Naive thymus-derived CD4-positive, alpha-beta T cell (primary cell): ENCODE results near the gene NUDT16. TPM values are rescaled to one million over a fixed set of nuclear protein-coding genes. Genes with fewer than 3 reads are reported as not detected.
"Not testable (repeated sequence)": the region's sequence is repeated elsewhere in the genome, so short reads cannot be mapped to it uniquely, and the experiment has no call there.

Source experiments
- ATAC-seq: fragments of 150-1000 bp; cut with Tn5 transposase; 2 replicates; pipeline ENCODE4 v1.10.0; 2021; ENCODE audit warnings: mild to moderate bottlenecking, moderate library complexity
- CTCF ChIA-PET: fragments of 350-600 bp; sonication (Branson Sonifier 250); formaldehyde crosslinking; loops from one replicate; lab custom pipeline; 2021; ENCODE audit warnings: antibody characterized with exemption; lab: Charles Lee
- POLR2A ChIA-PET: fragments of 350-600 bp; sonication (Branson Sonifier 250); formaldehyde crosslinking; loops from one replicate; lab custom pipeline; 2021; ENCODE audit warnings: antibody characterized with exemption, inconsistent platforms; lab: Charles Lee
- DNase-seq, 9 donors: peaks; one replicate each; pipeline versions ENCODE4 v3.0.0 to v3.0.0-alpha.2; 2020 to 2022; ENCODE audit warnings: mixed read lengths in 1 of 9
- H3K27ac ChIP-seq: one replicate; pipeline ENCODE4 v1.7.0; 2013; ENCODE audit warnings: mild to moderate bottlenecking, low read depth, low read length, moderate library complexity
- H3K27me3 ChIP-seq, 2 donors: one replicate each; pipeline ENCODE4 v1.7.0; 2013; ENCODE audit warnings: low read length in 2 of 2, mild to moderate bottlenecking in 2 of 2, moderate library complexity in 2 of 2; ENCODE audit not compliant: control insufficient read depth in 2 of 2, insufficient read depth in 2 of 2
- H3K36me3 ChIP-seq, 3 experiments: 1 replicate in 2 of 3; 2 replicates in 1 of 3; pipeline ENCODE4 v1.7.0; 2013; ENCODE audit warnings: low read length in 3 of 3, mild to moderate bottlenecking in 3 of 3, moderate library complexity in 1 of 3; ENCODE audit not compliant: insufficient read depth in 3 of 3, control insufficient read depth in 2 of 3
- H3K4me1 ChIP-seq, 2 donors: one replicate each; pipeline ENCODE4 v1.7.0; 2013; ENCODE audit warnings: low read length in 2 of 2, mild to moderate bottlenecking in 2 of 2, moderate library complexity in 1 of 2; ENCODE audit not compliant: control insufficient read depth in 2 of 2, insufficient read depth in 2 of 2
- H3K4me3 ChIP-seq: 2 replicates; pipeline ENCODE4 v1.7.0; 2013; ENCODE audit warnings: mild to moderate bottlenecking, low read length
- H3K9me3 ChIP-seq, 3 experiments: 1 replicate in 2 of 3; 2 replicates in 1 of 3; pipeline ENCODE4 v1.7.0; 2013; ENCODE audit warnings: low read length in 3 of 3; ENCODE audit not compliant: control insufficient read depth in 2 of 3
- H3K27ac Mint-ChIP-seq, 9 donors: one replicate each; pipeline ENCODE4 v1.8.0; 2020 to 2022; ENCODE audit warnings: mixed read lengths in 9 of 9, mild to moderate bottlenecking in 8 of 9, moderate library complexity in 5 of 9, inconsistent platforms in 2 of 9
- H3K27me3 Mint-ChIP-seq, 5 donors: one replicate each; pipeline ENCODE4 v1.8.0; 2021 to 2022; ENCODE audit warnings: mixed read lengths in 5 of 5, mild to moderate bottlenecking in 1 of 5
- H3K36me3 Mint-ChIP-seq, 5 donors: one replicate each; pipeline ENCODE4 v1.8.0; 2020 to 2022; ENCODE audit warnings: mixed read lengths in 5 of 5, mild to moderate bottlenecking in 3 of 5, inconsistent platforms in 1 of 5
- H3K4me1 Mint-ChIP-seq, 7 donors: one replicate each; pipeline ENCODE4 v1.8.0; 2020 to 2022; ENCODE audit warnings: mixed read lengths in 7 of 7, mild to moderate bottlenecking in 3 of 7, inconsistent platforms in 1 of 7
- H3K4me3 Mint-ChIP-seq, 10 donors: one replicate each; pipeline ENCODE4 v1.8.0; 2020 to 2022; ENCODE audit warnings: mild to moderate bottlenecking in 10 of 10, mixed read lengths in 10 of 10, moderate library complexity in 6 of 10, inconsistent platforms in 2 of 10
- H3K9me3 Mint-ChIP-seq, 11 donors: one replicate each; pipeline ENCODE4 v1.8.0; 2020 to 2022; ENCODE audit warnings: mixed read lengths in 11 of 11, mild to moderate bottlenecking in 4 of 11, inconsistent platforms in 1 of 11, moderate library complexity in 1 of 11
- intact Hi-C, 2 donors: fragments of 100-400 bp; cut with micrococcal nuclease; formaldehyde crosslinking; loops; one replicate each; pipeline ENCODE4 v1.15.1; 2023
- polyA plus RNA-seq, 2 donors: library from polyadenylated mRNA; unstranded; fragments of 300-500 nt; fragmentation: Illumina TruSeq; gene quantifications; one replicate each; pipeline ENCODE4 v1.2.3, GENCODE V29; 2021
- total RNA-seq, 6 experiments: library from RNA in 5 of 6; stranded (reverse) in 5 of 6; gene quantifications; 1 replicate in 5 of 6; 2 replicates in 1 of 6; pipeline ENCODE4 v1.2.3 and lab custom pipeline; 2021 to 2026

NUDT16 gene
- total and polyA plus RNA-seq, 7 experiments from 2014 or later = 3.2 to 14.5 (median 7.6) TPM

DNA sequence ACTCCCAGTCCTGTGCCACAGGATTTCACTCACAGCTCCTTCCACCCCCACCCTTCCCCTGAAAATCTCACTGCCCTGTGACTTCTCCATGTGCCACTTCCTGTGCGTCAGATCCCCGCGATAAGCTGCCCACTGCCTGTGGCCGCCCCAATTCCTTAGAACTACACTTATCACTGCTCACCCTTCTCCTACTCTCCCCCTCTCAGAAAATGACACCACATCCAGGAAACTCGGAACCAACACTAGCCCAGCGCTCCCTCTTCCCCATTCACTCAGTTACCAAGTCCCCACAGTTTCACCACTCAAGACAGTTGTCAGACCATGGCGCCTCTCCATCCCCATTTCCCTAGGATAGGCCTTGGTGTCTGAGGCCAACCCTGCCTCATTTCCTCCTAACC lies 20.5 kb upstream of the NUDT16 start:
- POLR2A ChIA-PET, intact Hi-C loops: not testable (repeated sequence)
- H3K27me3 Mint-ChIP-seq = peaks cover 42 to 66% (median 49%) of the 10 kb centered on the region in 5 donors

DNA sequence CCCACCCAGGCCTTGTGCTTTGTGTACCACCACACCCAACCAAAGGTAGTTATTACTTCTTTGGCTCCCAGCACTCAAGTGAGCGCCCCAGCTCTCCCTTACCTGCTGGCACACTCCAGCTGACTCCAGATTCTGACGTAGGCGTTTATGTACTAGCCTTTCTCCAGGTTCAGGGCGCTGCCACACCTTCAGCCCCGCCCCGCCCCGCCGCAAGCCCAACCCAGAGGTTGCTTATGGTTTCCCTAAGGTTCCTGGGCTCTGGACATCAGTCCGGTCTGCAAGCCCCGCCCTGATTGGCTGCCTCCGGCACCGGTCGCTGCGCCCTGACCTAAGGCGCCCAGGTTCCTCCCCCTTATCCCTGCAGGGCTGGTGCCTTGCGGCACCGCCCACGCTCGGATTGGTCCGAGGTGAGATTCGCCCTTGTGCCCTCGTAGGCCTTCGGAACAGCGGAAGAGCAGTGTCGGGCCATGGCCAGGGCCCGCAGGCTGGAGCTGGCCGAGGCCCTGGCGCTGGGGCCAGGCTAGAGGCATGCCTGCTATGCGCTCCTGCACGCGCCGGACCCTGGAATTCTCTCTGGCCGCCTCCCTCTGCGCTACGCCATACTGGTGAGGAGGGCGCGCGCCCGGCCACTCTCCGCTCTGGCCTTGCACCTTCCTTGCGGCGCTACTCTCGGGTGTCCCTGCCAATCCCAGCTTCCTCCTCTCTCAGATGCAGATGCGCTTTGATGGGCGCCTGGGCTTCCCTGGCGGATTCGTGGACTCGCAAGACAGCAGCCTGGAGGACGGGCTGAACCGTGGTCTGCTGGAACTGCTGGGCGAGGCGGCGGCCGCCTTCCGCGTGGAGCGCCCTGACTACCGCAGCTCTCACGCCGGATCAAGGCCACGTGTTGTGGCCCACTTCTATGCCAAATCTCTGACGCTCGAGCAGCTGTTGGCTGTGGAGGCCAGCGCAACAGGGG lies 19.8 kb upstream of the NUDT16 start:
- peaks cover 0 to 10% (median 0%) of the 10 kb centered on the region in 5 donors for H3K36me3 Mint-ChIP-seq
- H3K27ac Mint-ChIP-seq = peak overlapping the region in 1 of 9 donors; percentile 30
- H3K27ac ChIP-seq = no peak overlapping the region
- H3K27me3 ChIP-seq = peaks cover 0 to 4% of the 10 kb centered on the region in 2 donors
- peak in 2 of 9 donors; percentile 14 to 27 for DNase-seq
- ATAC-seq = peak; percentile 89
- intact Hi-C loops = no loop called here
- peak overlapping the region; percentile 15 to 84 (median 66) for H3K4me3 Mint-ChIP-seq
- no peak overlapping the region for H3K4me3 ChIP-seq
- H3K27me3 Mint-ChIP-seq = peaks cover 38 to 62% (median 44%) of the 10 kb centered on the region in 5 donors
- peaks cover 0 to 19% (median 3%) of the 10 kb centered on the region in 11 donors for H3K9me3 Mint-ChIP-seq
- no peaks in the 10 kb centered on the region for H3K36me3 ChIP-seq
- H3K4me1 ChIP-seq = no peaks in the 10 kb centered on the region
- ChIA-PET POLR2A (no interaction called here), CTCF (no interaction called here)
- no peaks in the 10 kb centered on the region for H3K9me3 ChIP-seq
- peaks cover 5 to 16% (median 13%) of the 10 kb centered on the region in 7 donors for H3K4me1 Mint-ChIP-seq

More for the DNA sequence above, 20.5 kb upstream of the NUDT16 start:
- DNase-seq, H3K36me3 ChIP-seq, CTCF ChIA-PET, H3K4me1 ChIP-seq, H3K27me3 ChIP-seq, H3K4me3 ChIP-seq, H3K27ac ChIP-seq, H3K9me3 ChIP-seq: not testable (repeated sequence)
- H3K4me1 Mint-ChIP-seq = peaks cover 5 to 16% (median 13%) of the 10 kb centered on the region in 7 donors
- H3K4me3 Mint-ChIP-seq = peak overlapping the region in 6 of 10 donors; percentile 7 to 84 (median 58)
- H3K27ac Mint-ChIP-seq = peak overlapping the region in 1 of 9 donors; percentile 30
- peaks cover 0 to 16% (median 3%) of the 10 kb centered on the region in 11 donors for H3K9me3 Mint-ChIP-seq
- H3K36me3 Mint-ChIP-seq = peaks cover 0 to 13% (median 0%) of the 10 kb centered on the region in 5 donors
- ATAC-seq = peak; percentile 65

DNA sequence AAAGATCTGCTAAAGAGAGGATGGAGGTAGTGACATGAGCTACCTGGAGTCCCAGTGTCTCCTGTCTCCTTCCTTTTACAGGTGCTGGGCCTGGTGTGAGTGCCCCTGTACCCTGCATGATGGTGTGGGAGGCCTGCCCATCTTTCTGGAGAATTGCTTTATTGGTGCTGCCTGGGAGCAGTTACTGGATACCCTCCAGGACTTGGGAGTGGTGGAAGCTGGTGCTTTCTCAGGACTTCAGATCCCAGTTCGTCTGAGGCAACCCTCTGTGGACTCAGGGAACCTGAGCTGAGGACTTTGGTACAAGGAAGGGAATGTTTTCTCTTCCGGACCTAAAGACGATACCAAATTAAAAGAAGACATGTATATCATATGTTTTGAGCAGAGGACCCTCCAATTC lies 18.3 kb upstream of the NUDT16 start:
- intact Hi-C loops = no loop called here
- Mint-ChIP-seq H3K4me3 (no peak overlapping the region), H3K27ac (no peak overlapping the region), H3K27me3 (peaks cover 34 to 58% (median 45%) of the 10 kb centered on the region in 5 donors), H3K9me3 (peaks cover 0 to 20% (median 3%) of the 10 kb centered on the region in 11 donors), H3K4me1 (peaks cover 5 to 16% (median 13%) of the 10 kb centered on the region in 7 donors), H3K36me3 (peaks cover 0 to 10% (median 0%) of the 10 kb centered on the region in 5 donors)
- no peak for DNase-seq
- no peak overlapping the region for H3K4me3 ChIP-seq
- no peaks in the 10 kb centered on the region for H3K4me1 ChIP-seq
- ChIA-PET POLR2A (no interaction called here), CTCF (no interaction called here)
- no peak for ATAC-seq
- H3K36me3 ChIP-seq = no peaks in the 10 kb centered on the region
- H3K27ac ChIP-seq = no peak overlapping the region
- no peaks in the 10 kb centered on the region for H3K9me3 ChIP-seq
- peaks cover 0 to 4% of the 10 kb centered on the region in 2 donors for H3K27me3 ChIP-seq

GRCh38 chr3:131370935-131371687 lies 10.5 kb upstream of the NUDT16 start:
- H3K27me3 ChIP-seq = no peaks in the 10 kb centered on the region
- H3K36me3 ChIP-seq = no peaks in the 10 kb centered on the region
- H3K27ac Mint-ChIP-seq = peak overlapping the region in 2 of 9 donors; percentile 29 to 83
- peaks cover 0 to 18% (median 10%) of the 10 kb centered on the region in 5 donors for H3K36me3 Mint-ChIP-seq
- intact Hi-C loops = no loop called here
- H3K4me3 ChIP-seq = no peak overlapping the region
- peaks cover 0 to 6% (median 0%) of the 10 kb centered on the region in 5 donors for H3K27me3 Mint-ChIP-seq
- peaks cover 0 to 7% (median 0%) of the 10 kb centered on the region in 7 donors for H3K4me1 Mint-ChIP-seq
- H3K9me3 Mint-ChIP-seq = peaks cover 0 to 7% (median 0%) of the 10 kb centered on the region in 11 donors
- ChIA-PET POLR2A (no interaction called here), CTCF (no interaction called here)
- no peak overlapping the region for H3K4me3 Mint-ChIP-seq
- no peak for ATAC-seq
- H3K9me3 ChIP-seq = no peaks in the 10 kb centered on the region
- H3K27ac ChIP-seq = no peak overlapping the region
- no peak for DNase-seq
- H3K4me1 ChIP-seq = no peaks in the 10 kb centered on the region

DNA sequence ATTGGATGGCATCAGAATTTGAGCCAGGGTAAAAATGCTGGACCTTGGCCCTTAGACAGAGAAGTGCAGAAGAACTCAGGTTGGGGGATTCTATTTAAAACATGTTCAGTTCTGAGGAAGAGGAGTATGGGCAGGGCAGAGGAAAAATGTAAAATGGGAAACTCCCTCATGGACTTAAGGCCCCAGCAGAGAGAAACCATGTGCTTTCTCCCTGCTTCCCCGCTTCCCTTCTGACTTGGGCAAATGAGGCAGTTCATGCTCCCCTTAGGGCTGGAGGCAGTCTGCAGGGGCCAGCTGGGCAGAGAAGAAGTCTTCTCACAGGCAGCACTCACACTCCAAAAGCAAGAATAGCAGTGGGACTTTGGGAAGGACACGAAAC lies 9.9 kb upstream of the NUDT16 start:
- Mint-ChIP-seq H3K4me1 (peaks cover 0 to 7% (median under 1%) of the 10 kb centered on the region in 7 donors), H3K9me3 (peaks cover 0 to 7% (median 0%) of the 10 kb centered on the region in 11 donors), H3K27me3 (peaks cover 0 to 6% (median 0%) of the 10 kb centered on the region in 5 donors), H3K4me3 (no peak overlapping the region), H3K36me3 (peaks cover 0 to 20% (median 10%) of the 10 kb centered on the region in 5 donors), H3K27ac (peak overlapping the region in 1 of 9 donors; percentile 29)
- no peak for DNase-seq
- H3K4me3 ChIP-seq = no peak overlapping the region
- no peaks in the 10 kb centered on the region for H3K27me3 ChIP-seq
- H3K4me1 ChIP-seq = no peaks in the 10 kb centered on the region
- intact Hi-C loops = no loop called here
- ATAC-seq = no peak
- ChIA-PET POLR2A (no interaction called here), CTCF (no interaction called here)
- no peak overlapping the region for H3K27ac ChIP-seq
- H3K9me3 ChIP-seq = no peaks in the 10 kb centered on the region
- H3K36me3 ChIP-seq = no peaks in the 10 kb centered on the region

DNA sequence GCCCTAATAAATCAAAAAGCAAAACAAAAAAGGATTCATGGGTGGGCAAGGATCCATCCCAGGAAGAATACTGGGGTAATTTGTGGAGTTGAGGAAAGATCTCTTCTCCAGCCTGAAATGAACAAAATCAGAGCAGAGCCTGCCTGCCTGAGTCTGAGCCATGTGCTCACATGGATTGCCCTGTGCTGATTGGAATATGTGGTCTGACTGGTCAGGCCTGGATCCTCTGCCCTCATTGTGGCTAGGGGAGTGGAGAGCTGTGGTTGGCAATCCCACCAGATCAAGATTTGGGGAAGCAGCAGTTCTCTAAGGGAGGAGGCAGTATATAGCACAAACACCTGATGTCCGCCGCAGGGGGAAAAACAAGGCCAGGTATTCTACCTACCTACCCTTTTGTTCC lies 6.8 kb upstream of the NUDT16 start:
- Histone ChIP-seq H3K36me3 (no peaks in the 10 kb centered on the region), H3K9me3 (no peaks in the 10 kb centered on the region), H3K27ac (no peak overlapping the region), H3K27me3 (no peaks in the 10 kb centered on the region), H3K4me1 (no peaks in the 10 kb centered on the region), H3K4me3 (no peak overlapping the region)
- ATAC-seq = no peak
- peaks cover 0 to 27% (median 10%) of the 10 kb centered on the region in 5 donors for H3K36me3 Mint-ChIP-seq
- POLR2A ChIA-PET = no interaction called here
- H3K27me3 Mint-ChIP-seq = no peaks in the 10 kb centered on the region
- intact Hi-C loops = no loop called here
- no peak overlapping the region for H3K4me3 Mint-ChIP-seq
- no peak overlapping the region for H3K27ac Mint-ChIP-seq
- peaks cover 0 to 13% (median 7%) of the 10 kb centered on the region in 7 donors for H3K4me1 Mint-ChIP-seq
- CTCF ChIA-PET = no interaction called here
- H3K9me3 Mint-ChIP-seq = no peaks in the 10 kb centered on the region
- no peak for DNase-seq
